Measurements from ENCODE around the gene TREH.
"Not testable (repeated sequence)": the region's sequence is repeated elsewhere in the genome, so short reads cannot be mapped to it uniquely, and the experiment has no call there.

The TREH gene

DNA sequence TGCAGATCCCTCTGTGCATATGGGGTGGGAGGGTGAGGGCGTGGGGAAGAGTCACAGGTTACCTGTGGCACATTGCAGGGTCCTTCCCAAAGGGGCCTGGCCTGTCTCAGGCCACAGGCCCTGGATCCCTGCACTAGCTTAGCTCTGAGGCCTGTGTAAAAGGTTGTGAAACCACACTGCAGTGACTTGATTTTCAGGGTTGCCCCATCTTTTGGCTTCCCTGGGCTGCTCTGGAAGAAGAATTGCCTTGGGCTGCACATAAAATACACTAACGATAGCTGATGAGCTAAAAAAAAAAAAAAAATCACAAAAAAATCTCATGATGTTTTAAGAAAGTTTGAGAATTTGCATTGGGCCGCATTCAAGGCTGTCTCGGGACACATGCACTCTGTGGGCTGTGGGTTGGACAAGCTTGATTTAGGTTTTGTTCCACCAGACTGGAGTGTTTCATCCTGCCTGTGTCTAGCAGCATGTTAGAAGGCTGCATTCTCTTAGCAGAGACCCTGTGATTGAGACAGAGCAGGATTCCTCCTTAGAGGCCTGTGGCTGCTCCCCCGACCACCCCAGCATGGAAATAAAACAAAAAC is 35.9 kb upstream of the TREH start:
- Histone ChIP-seq H3K4me1 (ENCODE audit: insufficient read depth, low read length) (peaks cover 11% of the 10 kb centered on the region; the same call in 1 of the 2 replicates), H3K36me3 (ENCODE audit: insufficient read depth, low read depth, low read length) (no peaks in the 10 kb centered on the region), H3K27me3 (ENCODE audit: insufficient read depth, low read length) (no peaks in the 10 kb centered on the region), H3K27ac (ENCODE audit: low read length) (peak overlapping the region; percentile 96), H3K9ac (ENCODE audit: low read depth, low read length) (peak overlapping the region; percentile 88), H3K9me3 (ENCODE audit: insufficient read depth, low read depth, low read length) (no peaks in the 10 kb centered on the region), H3K4me3 (ENCODE audit: low read length) (peak overlapping the region; percentile 41; the same call in 1 of the 2 replicates)

GRCh38 chr11:118714816-118715215 is 35.4 kb upstream of the TREH start:
- H3K27ac ChIP-seq (ENCODE audit: low read length), result peak overlapping the region; percentile 96
- no peaks in the 10 kb centered on the region for H3K36me3 ChIP-seq (ENCODE audit: insufficient read depth, low read depth, low read length)
- H3K4me1 ChIP-seq (ENCODE audit: insufficient read depth, low read length), result peaks cover 11% of the 10 kb centered on the region; the same call in 1 of the 2 replicates
- no peaks in the 10 kb centered on the region for H3K27me3 ChIP-seq (ENCODE audit: insufficient read depth, low read length)
- peak overlapping the region; percentile 88 for H3K9ac ChIP-seq (ENCODE audit: low read depth, low read length)
- H3K4me3 ChIP-seq (ENCODE audit: low read length), result no peak overlapping the region
- H3K9me3 ChIP-seq (ENCODE audit: insufficient read depth, low read depth, low read length), result no peaks in the 10 kb centered on the region

GRCh38 chr11:118714416-118714815 is 35.0 kb upstream of the TREH start:
- not testable (repeated sequence) for H3K9ac ChIP-seq (ENCODE audit: low read depth, low read length); H3K36me3 ChIP-seq (ENCODE audit: insufficient read depth, low read depth, low read length); H3K9me3 ChIP-seq (ENCODE audit: insufficient read depth, low read depth, low read length); H3K27me3 ChIP-seq (ENCODE audit: insufficient read depth, low read length); H3K4me3 ChIP-seq (ENCODE audit: low read length)
- Histone ChIP-seq H3K4me1 (ENCODE audit: insufficient read depth, low read length) (peaks cover 11% of the 10 kb centered on the region; the same call in 1 of the 2 replicates), H3K27ac (ENCODE audit: low read length) (peak overlapping the region; percentile 24)

DNA sequence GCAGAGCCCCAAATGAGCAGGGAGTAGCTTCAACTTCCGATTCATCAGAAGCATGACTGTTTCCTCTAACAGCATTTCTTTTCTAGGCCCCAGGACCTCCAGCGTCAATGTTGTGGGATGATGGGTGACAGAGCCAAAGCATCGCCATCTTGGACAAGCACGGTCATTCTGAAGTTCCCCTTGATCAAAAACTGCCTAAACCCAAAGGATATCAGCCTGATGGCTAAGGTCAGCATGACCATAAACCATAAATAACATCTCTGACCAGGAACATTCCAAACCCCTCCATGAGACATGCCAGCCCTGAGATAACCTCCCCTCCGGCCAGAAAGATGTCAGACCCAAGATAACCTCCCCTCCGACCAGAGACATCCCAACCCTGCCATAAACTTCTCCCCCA is 28.8 kb upstream of the TREH start:
- peaks cover 7% of the 10 kb centered on the region for H3K4me1 ChIP-seq (ENCODE audit: insufficient read depth, low read length)
- H3K27ac ChIP-seq (ENCODE audit: low read length), result no peak overlapping the region
- no peaks in the 10 kb centered on the region for H3K9me3 ChIP-seq (ENCODE audit: insufficient read depth, low read depth, low read length)
- H3K36me3 ChIP-seq (ENCODE audit: insufficient read depth, low read depth, low read length), result no peaks in the 10 kb centered on the region
- no peak overlapping the region for H3K4me3 ChIP-seq (ENCODE audit: low read length)
- H3K9ac ChIP-seq (ENCODE audit: low read depth, low read length), result no peak overlapping the region
- no peaks in the 10 kb centered on the region for H3K27me3 ChIP-seq (ENCODE audit: insufficient read depth, low read length)

- no peak overlapping the region for H3K9ac ChIP-seq (ENCODE audit: low read depth, low read length)
- peaks cover 7% of the 10 kb centered on the region for H3K4me1 ChIP-seq (ENCODE audit: insufficient read depth, low read length)
- H3K27ac ChIP-seq (ENCODE audit: low read length), result no peak overlapping the region
- H3K36me3 ChIP-seq (ENCODE audit: insufficient read depth, low read depth, low read length), result no peaks in the 10 kb centered on the region
- H3K27me3 ChIP-seq (ENCODE audit: insufficient read depth, low read length), result no peaks in the 10 kb centered on the region
- no peak overlapping the region for H3K4me3 ChIP-seq (ENCODE audit: low read length)
- no peaks in the 10 kb centered on the region for H3K9me3 ChIP-seq (ENCODE audit: insufficient read depth, low read depth, low read length)
These were observed 27.0 kb upstream of the TREH start for GRCh38 chr11:118706546-118706825.

GRCh38 chr11:118705791-118706545 is 26.5 kb upstream of the TREH start:
- no peaks in the 10 kb centered on the region for H3K27me3 ChIP-seq (ENCODE audit: insufficient read depth, low read length)
- no peak overlapping the region for H3K27ac ChIP-seq (ENCODE audit: low read length)
- peaks cover 7% of the 10 kb centered on the region for H3K4me1 ChIP-seq (ENCODE audit: insufficient read depth, low read length)
- H3K36me3 ChIP-seq (ENCODE audit: insufficient read depth, low read depth, low read length), result no peaks in the 10 kb centered on the region
- no peak overlapping the region for H3K9ac ChIP-seq (ENCODE audit: low read depth, low read length)
- peaks cover under 1% of the 10 kb centered on the region for H3K9me3 ChIP-seq (ENCODE audit: insufficient read depth, low read depth, low read length)
- no peak overlapping the region for H3K4me3 ChIP-seq (ENCODE audit: low read length)

GRCh38 chr11:118705111-118705741 is 25.8 kb upstream of the TREH start:
- H3K9me3 ChIP-seq (ENCODE audit: insufficient read depth, low read depth, low read length), result peaks cover 7% of the 10 kb centered on the region
- no peaks in the 10 kb centered on the region for H3K36me3 ChIP-seq (ENCODE audit: insufficient read depth, low read depth, low read length)
- H3K27me3 ChIP-seq (ENCODE audit: insufficient read depth, low read length), result no peaks in the 10 kb centered on the region
- no peak overlapping the region for H3K27ac ChIP-seq (ENCODE audit: low read length)
- peaks cover 7% of the 10 kb centered on the region for H3K4me1 ChIP-seq (ENCODE audit: insufficient read depth, low read length)
- H3K9ac ChIP-seq (ENCODE audit: low read depth, low read length), result no peak overlapping the region
- H3K4me3 ChIP-seq (ENCODE audit: low read length), result no peak overlapping the region

DNA sequence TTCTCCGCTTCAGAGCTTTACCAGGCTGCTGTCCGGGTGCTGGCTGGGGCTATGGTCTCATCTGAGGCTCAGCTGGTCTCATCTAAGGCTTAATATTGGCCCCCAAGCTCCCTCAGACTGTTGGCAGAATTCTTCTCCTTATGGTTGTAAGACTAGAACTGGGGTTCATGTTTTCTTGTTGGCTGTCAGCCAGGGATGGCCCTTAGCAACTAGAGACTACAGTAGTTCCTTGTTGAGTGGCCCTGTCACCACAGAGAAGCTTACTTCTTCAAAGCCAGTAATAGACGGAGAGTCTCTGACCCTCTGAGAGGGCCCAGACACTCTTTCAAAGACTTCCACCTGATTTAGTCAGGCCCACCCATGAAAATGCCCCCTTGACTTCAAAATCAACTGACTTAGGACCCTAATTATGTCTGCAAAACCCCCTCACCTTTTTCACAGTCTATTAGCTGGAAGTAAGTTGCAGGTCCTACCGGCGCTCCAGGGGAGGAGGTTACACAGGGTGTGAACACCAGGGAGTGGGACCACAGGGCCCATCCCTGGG is 24.2 kb upstream of the TREH start:
- no peaks in the 10 kb centered on the region for H3K27me3 ChIP-seq (ENCODE audit: insufficient read depth, low read length)
- no peak overlapping the region for H3K9ac ChIP-seq (ENCODE audit: low read depth, low read length)
- no peak overlapping the region for H3K4me3 ChIP-seq (ENCODE audit: low read length)
- H3K27ac ChIP-seq (ENCODE audit: low read length), result no peak overlapping the region
- peaks cover 8% of the 10 kb centered on the region for H3K9me3 ChIP-seq (ENCODE audit: insufficient read depth, low read depth, low read length)
- H3K4me1 ChIP-seq (ENCODE audit: insufficient read depth, low read length), result peaks cover 7% of the 10 kb centered on the region
- no peaks in the 10 kb centered on the region for H3K36me3 ChIP-seq (ENCODE audit: insufficient read depth, low read depth, low read length)

DNA sequence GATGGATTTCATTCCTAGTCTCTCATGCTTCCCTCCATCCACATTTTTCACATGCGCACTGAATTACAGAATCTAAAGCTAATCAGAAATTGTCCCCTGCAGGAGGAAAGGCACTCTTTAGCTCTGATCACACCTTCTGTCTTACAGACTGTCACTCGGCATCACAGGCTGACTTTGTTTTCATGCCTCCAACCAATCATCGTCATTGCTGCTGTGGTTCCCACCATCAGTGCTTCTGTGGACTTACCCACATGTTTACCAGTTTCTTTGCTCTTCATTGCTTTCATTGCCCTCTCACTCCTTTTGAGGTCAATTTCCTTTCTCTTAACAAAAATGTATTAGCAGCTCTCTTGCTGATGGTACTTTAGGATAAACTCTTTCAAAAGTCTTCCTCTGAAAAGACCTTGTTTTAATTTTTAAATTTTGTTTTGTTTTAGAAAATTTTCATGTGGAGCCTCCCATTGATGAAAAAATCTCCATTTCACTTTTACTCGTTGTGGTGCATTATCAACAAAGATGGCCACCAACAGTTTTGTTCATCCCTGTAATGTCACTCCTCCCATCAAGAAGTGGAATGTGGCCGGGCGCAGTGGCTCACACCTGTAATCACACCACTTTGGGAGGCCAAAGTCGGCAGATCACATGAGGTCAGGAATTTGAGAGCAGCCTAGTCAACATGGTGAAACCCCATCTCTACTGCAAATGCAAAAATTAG is 20.2 kb upstream of the TREH start:
- 0 out of 2 replicates have a peak, but pooled peaks cover 4% of the 10 kb centered on the region for H3K4me1 ChIP-seq (ENCODE audit: insufficient read depth, low read length)
- no peak overlapping the region for H3K9ac ChIP-seq (ENCODE audit: low read depth, low read length)
- no peaks in the 10 kb centered on the region for H3K27me3 ChIP-seq (ENCODE audit: insufficient read depth, low read length)
- peaks cover 8% of the 10 kb centered on the region for H3K9me3 ChIP-seq (ENCODE audit: insufficient read depth, low read depth, low read length)
- no peaks in the 10 kb centered on the region for H3K36me3 ChIP-seq (ENCODE audit: insufficient read depth, low read depth, low read length)
- H3K4me3 ChIP-seq (ENCODE audit: low read length), result no peak overlapping the region
- no peak overlapping the region for H3K27ac ChIP-seq (ENCODE audit: low read length)

GRCh38 chr11:118697346-118697745 is 17.9 kb upstream of the TREH start:
- no peaks in the 10 kb centered on the region for H3K27me3 ChIP-seq (ENCODE audit: insufficient read depth, low read length)
- no peaks in the 10 kb centered on the region for H3K36me3 ChIP-seq (ENCODE audit: insufficient read depth, low read depth, low read length)
- peaks cover 11% of the 10 kb centered on the region; the same call in 1 of the 2 replicates for H3K4me1 ChIP-seq (ENCODE audit: insufficient read depth, low read length)
- no peak overlapping the region for H3K9ac ChIP-seq (ENCODE audit: low read depth, low read length)
- no peak overlapping the region for H3K27ac ChIP-seq (ENCODE audit: low read length)
- H3K4me3 ChIP-seq (ENCODE audit: low read length), result no peak overlapping the region
- H3K9me3 ChIP-seq (ENCODE audit: insufficient read depth, low read depth, low read length), result peaks cover 8% of the 10 kb centered on the region

- H3K4me3 ChIP-seq (ENCODE audit: low read length), result no peak overlapping the region
- no peaks in the 10 kb centered on the region for H3K27me3 ChIP-seq (ENCODE audit: insufficient read depth, low read length)
- H3K36me3 ChIP-seq (ENCODE audit: insufficient read depth, low read depth, low read length), result no peaks in the 10 kb centered on the region
- H3K9ac ChIP-seq (ENCODE audit: low read depth, low read length), result no peak overlapping the region
- H3K9me3 ChIP-seq (ENCODE audit: insufficient read depth, low read depth, low read length), result peaks cover 8% of the 10 kb centered on the region
- peaks cover 12% of the 10 kb centered on the region; the same call in 1 of the 2 replicates for H3K4me1 ChIP-seq (ENCODE audit: insufficient read depth, low read length)
- no peak overlapping the region for H3K27ac ChIP-seq (ENCODE audit: low read length)
These were observed 17.3 kb upstream of the TREH start for GRCh38 chr11:118696673-118697226.
